Measurements from ENCODE around the gene RPUSD4. TPM values are rescaled to one million over a fixed set of nuclear protein-coding genes. Genes with fewer than 3 reads are reported as not detected.

The RPUSD4 gene
- total and polyA plus RNA-seq, 2 experiments from 2014 or later: 20.8 to 60.8 TPM

DNA sequence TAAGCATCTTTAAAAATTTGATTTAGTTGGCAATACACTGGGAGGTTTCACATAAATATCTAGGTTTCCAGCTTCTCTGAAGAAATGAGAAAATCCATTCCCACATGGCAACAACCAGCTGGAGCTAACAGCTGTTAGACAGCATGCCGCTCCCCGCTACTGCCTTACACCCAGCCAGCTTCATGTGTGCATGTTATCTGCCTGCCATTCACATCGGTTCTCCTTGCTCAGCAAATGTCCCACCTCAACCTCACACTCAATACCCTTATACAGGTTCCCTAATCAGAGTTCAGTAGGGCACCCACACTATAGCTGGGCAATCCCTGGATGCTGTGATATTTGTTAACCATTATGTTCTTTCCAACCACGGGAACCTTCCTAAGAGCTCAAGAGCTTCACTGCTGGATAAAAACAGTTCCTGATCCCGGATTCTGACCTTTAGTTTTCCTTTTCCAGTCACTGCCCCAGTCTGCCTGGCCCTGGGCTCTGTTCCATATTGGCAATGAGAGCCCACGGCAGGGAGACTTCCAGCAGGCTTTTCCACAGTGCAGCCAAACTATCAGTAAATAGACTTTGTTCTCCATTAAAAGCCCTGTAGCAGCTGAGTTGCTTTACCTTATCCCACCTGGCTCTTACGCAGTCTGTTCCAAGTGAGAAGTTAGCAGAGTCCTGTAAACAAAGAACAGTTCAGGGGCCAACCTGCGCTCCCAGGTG, 8.6 kb downstream of the RPUSD4 start:
- H3K4me1 ChIP-seq (ENCODE audit: insufficient read depth): no peaks in the 10 kb centered on the region
- H3K36me3 ChIP-seq (ENCODE audit: insufficient read depth): peaks cover 80% of the 10 kb centered on the region
- H3K9me2 ChIP-seq (ENCODE audit: insufficient read depth): no peaks in the 10 kb centered on the region
- Mint-ChIP-seq H3K4me3 (no peak overlapping the region), H3K27me3 (ENCODE audit: insufficient read depth, low read depth, poor library complexity) (peaks cover 1% of the 10 kb centered on the region), H3K4me1 (no peaks in the 10 kb centered on the region), H3K27ac (no peak overlapping the region), H3K9me3 (peaks cover 6% of the 10 kb centered on the region), H3K36me3 (ENCODE audit: low read depth) (peaks cover 91% of the 10 kb centered on the region)
- H4K20me1 ChIP-seq (replicated peaks; ENCODE audit: insufficient read depth): no peaks in the 10 kb centered on the region; the same call in 1 of the 2 replicates
- no peaks in the 10 kb centered on the region; the same call in none of the 2 replicates for H3K79me2 ChIP-seq (replicated peaks; ENCODE audit: insufficient read depth)
- H3K4me3 ChIP-seq: no peak overlapping the region
- no peaks in the 10 kb centered on the region; the same call in 1 of the 2 replicates for H3F3A ChIP-seq (replicated peaks; ENCODE audit: low read depth)
- ATAC-seq: no peak
- no peak overlapping the region for H2AFZ ChIP-seq
- H3K4me2 ChIP-seq: no peak overlapping the region
- no peak overlapping the region for H3K27ac ChIP-seq (ENCODE audit: low read depth)
- no peaks in the 10 kb centered on the region for H3K27me3 ChIP-seq (ENCODE audit: insufficient read depth)
- DNase-seq (ENCODE audit: low spot score): no peak
- TF ChIP-seq, protein P1, sequence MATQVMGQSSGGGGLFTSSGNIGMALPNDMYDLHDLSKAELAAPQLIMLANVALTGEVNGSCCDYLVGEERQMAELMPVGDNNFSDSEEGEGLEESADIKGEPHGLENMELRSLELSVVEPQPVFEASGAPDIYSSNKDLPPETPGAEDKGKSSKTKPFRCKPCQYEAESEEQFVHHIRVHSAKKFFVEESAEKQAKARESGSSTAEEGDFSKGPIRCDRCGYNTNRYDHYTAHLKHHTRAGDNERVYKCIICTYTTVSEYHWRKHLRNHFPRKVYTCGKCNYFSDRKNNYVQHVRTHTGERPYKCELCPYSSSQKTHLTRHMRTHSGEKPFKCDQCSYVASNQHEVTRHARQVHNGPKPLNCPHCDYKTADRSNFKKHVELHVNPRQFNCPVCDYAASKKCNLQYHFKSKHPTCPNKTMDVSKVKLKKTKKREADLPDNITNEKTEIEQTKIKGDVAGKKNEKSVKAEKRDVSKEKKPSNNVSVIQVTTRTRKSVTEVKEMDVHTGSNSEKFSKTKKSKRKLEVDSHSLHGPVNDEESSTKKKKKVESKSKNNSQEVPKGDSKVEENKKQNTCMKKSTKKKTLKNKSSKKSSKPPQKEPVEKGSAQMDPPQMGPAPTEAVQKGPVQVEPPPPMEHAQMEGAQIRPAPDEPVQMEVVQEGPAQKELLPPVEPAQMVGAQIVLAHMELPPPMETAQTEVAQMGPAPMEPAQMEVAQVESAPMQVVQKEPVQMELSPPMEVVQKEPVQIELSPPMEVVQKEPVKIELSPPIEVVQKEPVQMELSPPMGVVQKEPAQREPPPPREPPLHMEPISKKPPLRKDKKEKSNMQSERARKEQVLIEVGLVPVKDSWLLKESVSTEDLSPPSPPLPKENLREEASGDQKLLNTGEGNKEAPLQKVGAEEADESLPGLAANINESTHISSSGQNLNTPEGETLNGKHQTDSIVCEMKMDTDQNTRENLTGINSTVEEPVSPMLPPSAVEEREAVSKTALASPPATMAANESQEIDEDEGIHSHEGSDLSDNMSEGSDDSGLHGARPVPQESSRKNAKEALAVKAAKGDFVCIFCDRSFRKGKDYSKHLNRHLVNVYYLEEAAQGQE (IDR thresholded peaks at IDR 0.05; ENCODE audit: unreplicated experiment): no peak
- TF ChIP-seq ZNF331 (CRISPR knock-in tag; IDR thresholded peaks at IDR 0.05; ENCODE audit: low read depth): no peak
- TF ChIP-seq, protein P2, sequence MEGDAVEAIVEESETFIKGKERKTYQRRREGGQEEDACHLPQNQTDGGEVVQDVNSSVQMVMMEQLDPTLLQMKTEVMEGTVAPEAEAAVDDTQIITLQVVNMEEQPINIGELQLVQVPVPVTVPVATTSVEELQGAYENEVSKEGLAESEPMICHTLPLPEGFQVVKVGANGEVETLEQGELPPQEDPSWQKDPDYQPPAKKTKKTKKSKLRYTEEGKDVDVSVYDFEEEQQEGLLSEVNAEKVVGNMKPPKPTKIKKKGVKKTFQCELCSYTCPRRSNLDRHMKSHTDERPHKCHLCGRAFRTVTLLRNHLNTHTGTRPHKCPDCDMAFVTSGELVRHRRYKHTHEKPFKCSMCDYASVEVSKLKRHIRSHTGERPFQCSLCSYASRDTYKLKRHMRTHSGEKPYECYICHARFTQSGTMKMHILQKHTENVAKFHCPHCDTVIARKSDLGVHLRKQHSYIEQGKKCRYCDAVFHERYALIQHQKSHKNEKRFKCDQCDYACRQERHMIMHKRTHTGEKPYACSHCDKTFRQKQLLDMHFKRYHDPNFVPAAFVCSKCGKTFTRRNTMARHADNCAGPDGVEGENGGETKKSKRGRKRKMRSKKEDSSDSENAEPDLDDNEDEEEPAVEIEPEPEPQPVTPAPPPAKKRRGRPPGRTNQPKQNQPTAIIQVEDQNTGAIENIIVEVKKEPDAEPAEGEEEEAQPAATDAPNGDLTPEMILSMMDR (conservative IDR thresholded peaks at IDR 0.05; ENCODE audit: low read depth in 2 of 2): no peak

DNA sequence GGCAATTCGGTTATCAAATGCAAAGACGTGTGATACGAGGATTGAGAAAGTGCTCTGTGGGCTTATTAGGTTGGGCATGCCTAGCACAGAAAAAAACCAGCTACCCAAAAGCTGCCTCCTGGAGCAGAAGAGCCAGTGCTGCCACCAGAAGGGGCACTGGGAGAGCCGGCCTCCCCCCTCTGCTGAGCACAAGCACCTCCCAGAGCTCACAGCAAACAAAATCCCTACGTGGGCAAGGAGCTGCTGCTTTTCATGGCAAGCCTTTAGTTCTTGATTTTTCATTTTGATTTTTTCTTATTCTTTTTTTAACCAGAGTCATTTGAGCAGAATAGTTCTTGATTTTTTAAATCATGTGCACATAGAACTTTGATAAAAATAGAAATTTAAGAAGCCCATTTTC, 12.8 kb downstream of the RPUSD4 start:
- H3K4me3 ChIP-seq: no peak overlapping the region
- DNase-seq (ENCODE audit: low spot score): no peak
- peaks cover 1% of the 10 kb centered on the region for H3K27me3 Mint-ChIP-seq (ENCODE audit: insufficient read depth, low read depth, poor library complexity)
- no peaks in the 10 kb centered on the region for H3K4me1 ChIP-seq (ENCODE audit: insufficient read depth)
- H4K20me1 ChIP-seq (replicated peaks; ENCODE audit: insufficient read depth): no peaks in the 10 kb centered on the region; the same call in 1 of the 2 replicates
- H3K4me1 Mint-ChIP-seq: no peaks in the 10 kb centered on the region
- no peak overlapping the region for H3K27ac ChIP-seq (ENCODE audit: low read depth)
- H3K36me3 Mint-ChIP-seq (ENCODE audit: low read depth): peaks cover 86% of the 10 kb centered on the region
- H3K27me3 ChIP-seq (ENCODE audit: insufficient read depth): no peaks in the 10 kb centered on the region
- H3K4me3 Mint-ChIP-seq: no peak overlapping the region
- no peaks in the 10 kb centered on the region; the same call in none of the 2 replicates for H3K79me2 ChIP-seq (replicated peaks; ENCODE audit: insufficient read depth)
- ATAC-seq: no peak
- no peak overlapping the region for H3K4me2 ChIP-seq
- peaks cover 22% of the 10 kb centered on the region for H3K9me3 Mint-ChIP-seq
- no peaks in the 10 kb centered on the region for H3K9me2 ChIP-seq (ENCODE audit: insufficient read depth)
- peaks cover 53% of the 10 kb centered on the region for H3K36me3 ChIP-seq (ENCODE audit: insufficient read depth)
- no peak overlapping the region for H2AFZ ChIP-seq
- H3F3A ChIP-seq (replicated peaks; ENCODE audit: low read depth): no peaks in the 10 kb centered on the region
- no peak overlapping the region for H3K27ac Mint-ChIP-seq
- TF ChIP-seq, protein P3, sequence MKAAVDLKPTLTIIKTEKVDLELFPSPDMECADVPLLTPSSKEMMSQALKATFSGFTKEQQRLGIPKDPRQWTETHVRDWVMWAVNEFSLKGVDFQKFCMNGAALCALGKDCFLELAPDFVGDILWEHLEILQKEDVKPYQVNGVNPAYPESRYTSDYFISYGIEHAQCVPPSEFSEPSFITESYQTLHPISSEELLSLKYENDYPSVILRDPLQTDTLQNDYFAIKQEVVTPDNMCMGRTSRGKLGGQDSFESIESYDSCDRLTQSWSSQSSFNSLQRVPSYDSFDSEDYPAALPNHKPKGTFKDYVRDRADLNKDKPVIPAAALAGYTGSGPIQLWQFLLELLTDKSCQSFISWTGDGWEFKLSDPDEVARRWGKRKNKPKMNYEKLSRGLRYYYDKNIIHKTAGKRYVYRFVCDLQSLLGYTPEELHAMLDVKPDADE (IDR thresholded peaks at IDR 0.05): no peak
- TF ChIP-seq NANOG (IDR thresholded peaks at IDR 0.05; ENCODE audit: borderline replicate concordance) (no peak), EZH2 (IDR thresholded peaks at IDR 0.05; ENCODE audit: low read depth, unreplicated experiment) (no peak), EZH2phosphoT487 (IDR thresholded peaks at IDR 0.05; ENCODE audit: unreplicated experiment) (no peak), POLR2AphosphoS5 (IDR thresholded peaks at IDR 0.05; ENCODE audit: low read depth) (no peak), ZNF331 (CRISPR knock-in tag; IDR thresholded peaks at IDR 0.05; ENCODE audit: low read depth) (no peak), JUNB (IDR thresholded peaks at IDR 0.05; ENCODE audit: unreplicated experiment) (no peak), CREB1 (CRISPR knock-in tag; IDR thresholded peaks at IDR 0.05; ENCODE audit: low read depth) (no peak)
- TF ChIP-seq, protein P2 (conservative IDR thresholded peaks at IDR 0.05; ENCODE audit: low read depth in 2 of 2): no peak
- TF ChIP-seq, protein P1 (IDR thresholded peaks at IDR 0.05; ENCODE audit: unreplicated experiment): no peak

Measured in GM23338 (cell line).